Glutamatergic neuron (in vitro differentiated cells): ENCODE results near the gene DPCD. TPM values are rescaled to one million over a fixed set of nuclear protein-coding genes. Genes with fewer than 3 reads are reported as not detected.

Experiments used
- DNase-seq: peaks from one replicate; pipeline ENCODE4 v3.0.0; 2022
- H3K27ac Mint-ChIP-seq: one replicate; pipeline ENCODE4 v1.8.0; 2020; ENCODE audit warnings: mild to moderate bottlenecking, mixed read lengths, inconsistent platforms; ENCODE audit not compliant: unreplicated experiment
- H3K27me3 Mint-ChIP-seq: one replicate; pipeline ENCODE4 v1.8.0; 2020; ENCODE audit warnings: mild to moderate bottlenecking, moderate library complexity, mixed read lengths, inconsistent platforms; ENCODE audit not compliant: unreplicated experiment
- H3K36me3 Mint-ChIP-seq: one replicate; pipeline ENCODE4 v1.8.0; 2020; ENCODE audit warnings: mild to moderate bottlenecking, mixed read lengths, inconsistent platforms; ENCODE audit not compliant: unreplicated experiment
- H3K4me1 Mint-ChIP-seq: one replicate; pipeline ENCODE4 v1.8.0; 2020; ENCODE audit warnings: mild to moderate bottlenecking, low read depth, mixed read lengths, inconsistent platforms; ENCODE audit not compliant: unreplicated experiment
- H3K4me3 Mint-ChIP-seq: one replicate; pipeline ENCODE4 v1.8.0; 2020; ENCODE audit warnings: mild to moderate bottlenecking, mixed read lengths, inconsistent platforms; ENCODE audit not compliant: unreplicated experiment
- H3K9me3 Mint-ChIP-seq: one replicate; pipeline ENCODE4 v1.8.0; 2020; ENCODE audit warnings: mild to moderate bottlenecking, moderate library complexity, mixed read lengths, inconsistent platforms; ENCODE audit not compliant: unreplicated experiment
- total RNA-seq: library from RNA; stranded (reverse); fragmentation: NEBNext Ultra II Directional; extraction: Animal tissue kit (Norgen Biotek cat#: 25700); gene quantifications from one replicate; pipeline ENCODE4 v1.2.1, GENCODE V29; 2021; ENCODE audit not compliant: unreplicated experiment
- TF ChIP-seq, protein P1 (sequence below): fragments of 200-600 bp; sonication (generic); IDR thresholded peaks from one replicate; pipeline ENCODE4 v1.5.0; 2021; ENCODE audit not compliant: partially characterized antibody, unreplicated experiment

The DPCD gene
- total RNA-seq, 1 donor from 2014 or later: 10.1 TPM

DNA sequence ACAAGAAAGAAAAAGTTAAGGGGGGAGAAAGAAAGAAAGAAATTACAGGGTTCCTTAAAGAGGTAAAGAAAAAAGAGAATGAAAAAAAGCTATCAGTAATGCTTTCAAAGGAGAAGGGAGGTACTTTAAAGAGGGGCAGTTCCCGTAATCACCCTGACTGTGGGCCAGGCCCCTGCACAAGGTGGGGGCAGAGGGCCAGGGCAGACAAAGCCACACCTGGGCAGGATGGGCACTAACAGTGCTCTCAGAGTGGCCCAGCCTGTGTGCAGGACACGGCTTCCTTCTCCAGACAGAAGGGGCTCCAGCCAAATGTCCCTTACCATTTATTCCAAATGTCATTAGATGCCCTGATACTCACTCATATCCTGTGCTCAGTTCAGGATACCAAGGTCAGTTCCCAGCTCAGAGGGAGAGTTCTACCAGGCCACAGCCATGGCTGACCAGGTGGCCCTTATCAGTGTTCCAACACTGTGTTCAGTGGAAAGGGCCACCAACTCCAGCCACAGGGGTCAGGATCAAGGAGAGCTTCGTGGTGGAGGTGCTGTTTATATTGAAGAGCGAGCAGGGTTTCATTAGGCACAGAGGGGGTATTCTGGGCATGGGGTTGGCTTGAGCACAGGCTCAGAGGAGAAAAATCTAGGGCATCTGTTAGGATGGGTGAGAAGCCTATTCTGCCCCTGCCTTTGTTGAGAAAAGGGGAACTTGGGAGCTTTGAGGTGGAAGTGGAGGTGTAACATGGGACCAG, 29.9 kb downstream of the DPCD start:
- Mint-ChIP-seq H3K4me1 (peaks cover 14% of the 10 kb centered on the region), H3K27me3 (peaks cover 8% of the 10 kb centered on the region), H3K27ac (peak overlapping the region; percentile 2), H3K36me3 (no peaks in the 10 kb centered on the region), H3K9me3 (peaks cover 2% of the 10 kb centered on the region), H3K4me3 (no peak overlapping the region)
- no peak for DNase-seq
- TF ChIP-seq, protein P1, sequence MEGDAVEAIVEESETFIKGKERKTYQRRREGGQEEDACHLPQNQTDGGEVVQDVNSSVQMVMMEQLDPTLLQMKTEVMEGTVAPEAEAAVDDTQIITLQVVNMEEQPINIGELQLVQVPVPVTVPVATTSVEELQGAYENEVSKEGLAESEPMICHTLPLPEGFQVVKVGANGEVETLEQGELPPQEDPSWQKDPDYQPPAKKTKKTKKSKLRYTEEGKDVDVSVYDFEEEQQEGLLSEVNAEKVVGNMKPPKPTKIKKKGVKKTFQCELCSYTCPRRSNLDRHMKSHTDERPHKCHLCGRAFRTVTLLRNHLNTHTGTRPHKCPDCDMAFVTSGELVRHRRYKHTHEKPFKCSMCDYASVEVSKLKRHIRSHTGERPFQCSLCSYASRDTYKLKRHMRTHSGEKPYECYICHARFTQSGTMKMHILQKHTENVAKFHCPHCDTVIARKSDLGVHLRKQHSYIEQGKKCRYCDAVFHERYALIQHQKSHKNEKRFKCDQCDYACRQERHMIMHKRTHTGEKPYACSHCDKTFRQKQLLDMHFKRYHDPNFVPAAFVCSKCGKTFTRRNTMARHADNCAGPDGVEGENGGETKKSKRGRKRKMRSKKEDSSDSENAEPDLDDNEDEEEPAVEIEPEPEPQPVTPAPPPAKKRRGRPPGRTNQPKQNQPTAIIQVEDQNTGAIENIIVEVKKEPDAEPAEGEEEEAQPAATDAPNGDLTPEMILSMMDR: no peak

DNA sequence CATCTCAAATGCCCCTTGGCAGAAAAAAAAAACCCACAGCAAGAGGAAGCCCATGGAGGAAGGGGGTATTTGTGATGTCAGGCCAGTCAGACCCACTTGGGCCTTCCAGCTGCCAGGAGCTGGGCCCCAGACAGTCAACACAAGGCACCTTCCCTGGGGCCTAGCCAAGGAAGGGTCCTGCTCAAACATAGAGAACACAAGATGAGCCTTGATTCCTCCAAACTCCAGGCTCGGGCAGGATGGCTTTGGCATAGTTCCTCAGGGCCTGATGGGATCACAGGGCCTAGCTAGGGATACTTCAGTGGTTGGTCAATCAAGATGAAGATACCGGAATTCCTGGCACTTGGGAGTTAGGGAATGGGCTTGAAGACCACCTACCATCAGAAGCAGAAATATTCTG, 30.8 kb downstream of the DPCD start:
- Mint-ChIP-seq H3K9me3 (peaks cover 2% of the 10 kb centered on the region), H3K4me1 (peaks cover 14% of the 10 kb centered on the region), H3K4me3 (no peak overlapping the region), H3K27me3 (peaks cover 8% of the 10 kb centered on the region), H3K36me3 (peaks cover 4% of the 10 kb centered on the region), H3K27ac (no peak overlapping the region)
- TF ChIP-seq, protein P1: no peak
- DNase-seq: no peak

DNA sequence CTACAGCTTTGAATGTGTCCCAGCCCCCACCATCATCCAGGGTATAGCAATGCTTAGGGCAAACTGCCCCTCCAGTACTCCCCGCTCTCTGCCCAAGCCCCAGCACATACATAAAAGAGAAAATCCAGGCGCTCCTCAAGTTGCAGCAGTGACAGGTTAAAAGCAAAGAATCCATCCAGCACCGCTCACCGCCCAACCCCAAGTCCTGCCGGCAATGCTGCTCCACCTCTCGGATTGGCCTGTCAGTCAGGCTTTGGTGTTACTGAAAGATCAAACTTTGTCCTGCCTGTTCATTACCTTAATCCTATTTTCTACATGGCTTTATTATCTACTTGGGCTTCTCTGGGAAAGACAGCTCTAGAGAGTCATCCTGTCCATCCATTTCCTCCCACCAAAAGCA, 31.9 kb downstream of the DPCD start:
- Mint-ChIP-seq H3K27me3 (peaks cover 8% of the 10 kb centered on the region), H3K4me1 (peaks cover 14% of the 10 kb centered on the region), H3K4me3 (no peak overlapping the region), H3K36me3 (peaks cover 5% of the 10 kb centered on the region), H3K9me3 (peaks cover 2% of the 10 kb centered on the region), H3K27ac (no peak overlapping the region)
- DNase-seq: no peak
- TF ChIP-seq, protein P1: no peak

DNA sequence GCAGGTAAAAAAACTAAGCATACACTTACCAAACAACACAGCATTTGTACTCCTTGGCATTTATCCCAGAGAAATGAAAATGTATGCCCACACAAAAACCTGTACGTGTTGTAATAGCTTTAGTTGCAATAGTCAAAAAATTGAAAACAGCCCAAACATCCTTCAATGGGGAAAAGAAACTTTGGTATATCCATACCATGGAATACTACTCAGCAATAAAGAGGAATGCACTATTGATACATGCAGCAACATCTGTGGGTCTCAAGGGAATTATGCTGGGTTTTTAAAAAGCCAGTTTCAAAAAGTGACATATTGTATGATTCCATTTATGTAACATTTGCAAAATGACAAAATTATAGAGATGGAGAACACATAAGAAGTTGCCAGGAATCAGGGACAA, 35.4 kb downstream of the DPCD start:
- no peaks in the 10 kb centered on the region for H3K27me3 Mint-ChIP-seq
- H3K36me3 Mint-ChIP-seq: peaks cover 5% of the 10 kb centered on the region
- H3K27ac Mint-ChIP-seq: no peak overlapping the region
- DNase-seq: no peak
- no peak overlapping the region for H3K4me3 Mint-ChIP-seq
- peaks cover 18% of the 10 kb centered on the region for H3K4me1 Mint-ChIP-seq
- H3K9me3 Mint-ChIP-seq: no peaks in the 10 kb centered on the region
- TF ChIP-seq, protein P1: no peak

DNA sequence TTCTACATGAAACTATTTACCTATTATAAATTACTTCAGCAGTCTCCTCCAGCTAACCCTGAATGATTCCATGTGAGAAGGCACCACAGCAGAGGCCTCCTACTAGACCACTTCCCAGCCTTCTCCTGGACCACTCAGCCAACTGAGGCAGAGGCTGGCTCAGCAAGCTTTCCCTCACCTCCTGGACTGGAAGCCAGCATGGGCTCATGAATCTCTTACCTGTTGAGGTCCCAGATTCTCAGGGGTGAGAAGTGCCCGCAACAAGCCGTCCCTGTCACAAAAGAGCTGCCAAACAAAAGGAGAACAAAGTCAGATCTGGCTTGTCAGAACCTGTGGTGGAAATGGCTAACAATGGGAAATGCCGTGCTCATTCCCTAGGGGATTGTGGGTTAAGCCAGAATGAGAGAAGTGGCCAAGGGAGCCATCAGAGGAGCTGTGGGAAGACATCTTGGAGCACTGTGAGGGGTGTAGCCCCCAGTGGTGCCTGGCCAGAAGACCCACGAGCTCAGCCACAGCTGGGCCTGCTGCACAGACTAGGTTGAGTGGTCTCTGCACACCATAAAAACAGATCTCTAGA, 36.5 kb downstream of the DPCD start:
- no peak overlapping the region for H3K27ac Mint-ChIP-seq
- H3K9me3 Mint-ChIP-seq: no peaks in the 10 kb centered on the region
- TF ChIP-seq, protein P1: no peak
- peaks cover 20% of the 10 kb centered on the region for H3K4me1 Mint-ChIP-seq
- DNase-seq: no peak
- no peak overlapping the region for H3K4me3 Mint-ChIP-seq
- H3K36me3 Mint-ChIP-seq: peaks cover 5% of the 10 kb centered on the region
- H3K27me3 Mint-ChIP-seq: no peaks in the 10 kb centered on the region
